ENCODE measurements around the gene MAST4. TPM values are rescaled to one million over a fixed set of nuclear protein-coding genes. Genes with fewer than 3 reads are reported as not detected.
"Not testable (repeated sequence)": the region's sequence is repeated elsewhere in the genome, so short reads cannot be mapped to it uniquely, and the experiment has no call there.

Gene MAST4
- total RNA-seq, 1 donor from 2014 or later: 55.2 TPM

- no peaks in the 10 kb centered on the region for H3K4me1 ChIP-seq
- no peak overlapping the region for H3K27ac ChIP-seq
- no peak overlapping the region for H3K4me3 ChIP-seq
- H3K36me3 ChIP-seq: no peaks in the 10 kb centered on the region
- no peaks in the 10 kb centered on the region for H3K27me3 ChIP-seq
- DNase-seq (ENCODE audit: low spot score in 2 of 2): no peak
- no peak for TF ChIP-seq CTCF (IDR thresholded peaks at IDR 0.05)
- intact Hi-C loops (cut with DNase I): no loop called here
- no peaks in the 10 kb centered on the region for H3K9me3 ChIP-seq
Measured at GRCh38 chr5:66680804-66681203, 84.6 kb downstream of the MAST4 start.

GRCh38 chr5:66684663-66685062 is 88.5 kb downstream of the MAST4 start:
- no peaks in the 10 kb centered on the region for H3K36me3 ChIP-seq
- no peak for DNase-seq (ENCODE audit: low spot score in 2 of 2)
- H3K4me3 ChIP-seq: no peak overlapping the region
- intact Hi-C loops (cut with DNase I): no loop called here
- H3K27me3 ChIP-seq: no peaks in the 10 kb centered on the region
- no peaks in the 10 kb centered on the region for H3K4me1 ChIP-seq
- no peak for TF ChIP-seq CTCF (IDR thresholded peaks at IDR 0.05)
- no peak overlapping the region for H3K27ac ChIP-seq
- no peaks in the 10 kb centered on the region for H3K9me3 ChIP-seq

- TF ChIP-seq CTCF (IDR thresholded peaks at IDR 0.05): no peak
- Histone ChIP-seq H3K9me3 (no peaks in the 10 kb centered on the region), H3K27me3 (no peaks in the 10 kb centered on the region), H3K4me1 (no peaks in the 10 kb centered on the region), H3K27ac (no peak overlapping the region), H3K4me3 (no peak overlapping the region), H3K36me3 (no peaks in the 10 kb centered on the region)
- intact Hi-C loops (cut with DNase I): no loop called here
- DNase-seq (ENCODE audit: low spot score in 2 of 2): no peak
Measured at GRCh38 chr5:66689522-66690220, 93.5 kb downstream of the MAST4 start.

- no peak for TF ChIP-seq CTCF (IDR thresholded peaks at IDR 0.05)
- no peaks in the 10 kb centered on the region for H3K9me3 ChIP-seq
- no peaks in the 10 kb centered on the region for H3K36me3 ChIP-seq
- DNase-seq (ENCODE audit: low spot score in 2 of 2): no peak
- no peaks in the 10 kb centered on the region for H3K27me3 ChIP-seq
- intact Hi-C loops (cut with DNase I): no loop called here
- no peaks in the 10 kb centered on the region for H3K4me1 ChIP-seq
- no peak overlapping the region for H3K27ac ChIP-seq
- no peak overlapping the region for H3K4me3 ChIP-seq
Measured at GRCh38 chr5:66694036-66694435, 97.8 kb downstream of the MAST4 start.

GRCh38 chr5:66695840-66696239 is 99.6 kb downstream of the MAST4 start:
- H3K36me3 ChIP-seq; H3K27me3 ChIP-seq; H3K4me3 ChIP-seq; DNase-seq (ENCODE audit: low spot score in 2 of 2); H3K4me1 ChIP-seq; H3K9me3 ChIP-seq; H3K27ac ChIP-seq; intact Hi-C loops (cut with DNase I): not testable (repeated sequence)

GRCh38 chr5:66697796-66698564 is 101.8 kb downstream of the MAST4 start:
- Histone ChIP-seq H3K27me3 (no peaks in the 10 kb centered on the region), H3K4me3 (no peak overlapping the region)
- intact Hi-C loops (cut with DNase I): no loop called here

More at GRCh38 chr5:66697796-66698564, 101.8 kb downstream of the MAST4 start:
- no peak for TF ChIP-seq CTCF (IDR thresholded peaks at IDR 0.05)
- Histone ChIP-seq H3K4me1 (no peaks in the 10 kb centered on the region), H3K27ac (no peak overlapping the region), H3K36me3 (no peaks in the 10 kb centered on the region), H3K9me3 (no peaks in the 10 kb centered on the region)
- DNase-seq (ENCODE audit: low spot score in 2 of 2): no peak
